Fibroblast of skin of right quadriceps (primary cell): ENCODE measurements around the gene SRXN1.

Source experiments
- DNase-seq: peaks from one replicate; pipeline ENCODE4 v3.0.0-alpha.2; 2013

The SRXN1 gene

GRCh38 chr20:634148-634925 lies 18.7 kb downstream of the SRXN1 start:
- DNase-seq: no peak

GRCh38 chr20:631101-631500 lies 21.9 kb downstream of the SRXN1 start:
- DNase-seq: no peak

- DNase-seq: no peak
Measured at GRCh38 chr20:626579-626978, 26.4 kb downstream of the SRXN1 start.

DNA sequence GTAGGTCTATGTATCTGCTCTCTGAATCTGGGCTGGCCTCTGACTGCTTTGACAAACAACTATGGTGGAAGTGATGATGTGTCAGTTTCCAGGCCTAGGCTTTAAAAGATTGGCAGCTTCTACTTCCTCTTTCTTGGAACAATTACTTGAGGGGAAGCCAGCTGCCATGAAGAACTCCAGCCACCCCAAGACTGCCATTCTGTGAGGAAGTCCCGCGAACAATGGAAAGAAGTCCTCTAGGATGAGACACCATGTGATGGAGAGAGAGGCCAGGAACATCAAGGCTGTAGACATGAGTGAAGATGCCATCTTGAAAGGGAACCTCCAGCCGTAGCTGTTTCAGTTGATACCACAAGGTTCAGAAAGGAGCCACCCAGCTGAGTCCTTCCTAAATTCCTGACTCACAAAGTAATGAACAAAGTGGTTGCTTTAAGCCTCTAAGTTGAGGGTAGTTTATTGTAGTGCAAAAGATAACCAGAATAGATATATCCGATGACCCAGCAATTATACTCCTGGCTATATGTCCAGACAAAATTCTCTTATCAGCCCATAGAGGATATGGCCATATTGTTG lies 27.6 kb downstream of the SRXN1 start:
- no peak for DNase-seq

DNA sequence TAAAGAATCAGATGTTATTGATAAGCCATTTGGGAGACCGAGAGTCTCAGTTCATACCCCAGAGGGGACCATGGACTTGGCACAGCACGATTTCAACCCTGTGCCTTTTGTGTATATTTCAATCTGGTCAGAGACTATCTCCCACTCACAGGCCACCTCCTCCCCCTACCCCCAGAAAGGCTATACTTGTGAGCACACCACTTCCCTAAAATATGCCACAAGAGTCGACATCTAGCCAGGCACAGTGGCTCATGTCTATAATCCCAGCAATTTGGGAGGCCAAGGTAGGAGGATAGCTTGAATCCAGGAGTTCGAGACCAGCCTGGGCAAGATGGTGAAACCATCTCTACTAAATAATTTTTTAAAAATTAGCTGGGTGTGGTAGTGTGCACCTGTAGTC lies 29.3 kb downstream of the SRXN1 start:
- DNase-seq: no peak

GRCh38 chr20:623021-623420 lies 30.0 kb downstream of the SRXN1 start:
- no peak for DNase-seq

DNA sequence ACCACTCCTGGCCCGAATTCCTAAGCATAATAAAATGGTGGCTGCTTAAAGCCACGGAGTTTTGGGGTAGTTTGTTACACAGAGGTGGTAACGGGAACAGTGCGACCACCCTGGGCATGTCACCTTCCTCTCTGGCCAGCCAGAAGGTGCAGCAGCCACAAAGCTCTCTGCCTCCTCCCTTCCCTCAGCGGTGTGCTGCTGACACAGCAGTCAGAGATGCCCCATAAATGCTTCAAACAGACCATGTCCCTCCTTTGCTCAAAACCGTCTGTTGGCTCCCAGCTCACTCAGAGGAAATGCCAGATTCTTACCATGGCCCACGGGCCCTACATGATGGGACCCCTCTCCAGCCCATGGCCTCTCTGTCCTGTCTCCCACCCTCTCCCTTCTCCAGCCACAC lies 30.8 kb downstream of the SRXN1 start:
- no peak for DNase-seq

DNA sequence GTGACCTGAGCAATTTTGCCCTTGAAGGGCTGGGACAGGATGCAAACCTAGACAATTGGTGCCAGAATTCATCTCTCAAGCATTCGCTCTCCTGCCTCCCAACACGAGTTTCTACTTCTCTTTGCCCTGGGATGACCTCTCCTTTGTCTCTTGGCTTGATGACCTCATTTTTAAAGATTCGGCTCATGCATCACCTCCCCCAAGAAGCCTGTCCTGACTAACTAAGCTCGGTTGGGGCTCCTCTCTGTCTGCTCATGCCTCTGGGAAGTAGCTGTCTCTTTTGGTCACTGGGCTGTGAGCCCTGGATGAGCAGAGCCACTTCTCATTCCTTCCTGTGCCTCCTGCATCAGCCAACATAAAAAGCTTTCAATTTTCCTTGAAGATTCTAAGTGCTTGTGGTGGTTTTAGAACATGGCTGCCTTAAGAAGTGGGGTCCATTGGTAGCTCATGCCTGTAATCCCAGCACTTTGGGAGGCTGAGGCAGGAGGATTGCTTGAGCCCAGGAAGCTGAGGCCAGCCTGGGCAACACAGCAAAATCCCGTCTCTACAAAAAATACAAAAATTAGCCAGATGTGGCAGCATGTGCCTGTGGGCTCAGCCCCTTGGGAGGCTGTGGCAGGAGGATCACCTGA lies 31.8 kb downstream of the SRXN1 start:
- peak; percentile 21 for DNase-seq

DNA sequence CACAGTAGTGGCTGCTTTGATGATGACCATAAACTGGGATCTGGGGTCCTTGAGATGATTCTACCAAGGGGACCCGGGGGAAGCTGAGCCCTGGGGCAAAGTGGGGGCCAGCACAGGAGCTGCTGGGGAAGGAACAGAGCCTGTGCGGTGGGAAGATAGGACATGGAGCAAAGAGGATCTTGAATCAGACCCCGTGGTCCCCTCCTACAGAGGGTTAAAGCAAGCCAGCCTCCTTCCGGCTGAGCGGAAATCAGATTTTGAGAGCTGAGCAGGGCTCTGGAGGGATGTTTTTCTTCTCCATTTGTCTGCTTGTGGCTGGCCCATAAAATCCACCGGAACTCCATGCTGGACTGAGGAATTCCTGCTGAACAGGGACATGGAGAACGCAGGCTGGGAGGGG lies 32.8 kb downstream of the SRXN1 start:
- no peak for DNase-seq

- DNase-seq: no peak
Measured at GRCh38 chr20:618980-619379, 34.0 kb downstream of the SRXN1 start.

DNA sequence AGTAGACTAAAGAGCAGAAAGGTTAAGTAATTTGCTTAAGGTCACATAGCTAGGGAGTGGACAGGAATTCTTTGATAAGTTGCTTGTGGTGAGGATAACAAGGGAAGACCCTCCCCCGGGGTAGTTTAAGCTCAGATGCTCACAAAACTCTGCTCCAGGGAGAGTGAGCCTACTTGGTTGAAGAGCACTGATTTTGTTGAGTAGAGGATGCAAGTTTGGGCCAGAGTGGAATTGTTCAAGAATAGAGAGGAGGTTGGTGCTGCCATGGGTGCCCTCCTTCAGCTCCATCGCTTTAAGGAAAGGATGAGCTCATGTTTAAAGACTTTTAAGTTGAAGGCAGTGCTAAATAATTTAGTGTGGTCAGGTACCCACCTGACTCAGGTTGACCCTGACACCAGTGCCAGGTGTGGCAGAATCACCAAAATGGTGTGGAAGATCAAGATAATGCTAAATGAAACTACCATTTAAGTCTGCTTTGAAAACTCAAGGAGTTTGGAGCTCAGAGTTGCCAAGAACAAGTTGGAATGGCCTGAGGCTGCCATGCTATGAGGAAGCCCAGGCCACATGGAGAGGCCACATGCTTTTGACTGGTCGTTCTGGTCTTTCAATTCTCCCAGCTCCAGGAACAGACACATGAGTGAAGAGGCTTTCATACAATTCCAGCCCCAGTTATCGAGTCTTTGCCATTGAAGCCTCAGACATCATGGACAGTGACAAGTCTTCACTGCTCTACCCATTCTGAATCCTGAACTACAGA lies 34.9 kb downstream of the SRXN1 start:
- no peak for DNase-seq

- DNase-seq: no peak
Measured at GRCh38 chr20:615514-615913, 37.5 kb downstream of the SRXN1 start.

DNA sequence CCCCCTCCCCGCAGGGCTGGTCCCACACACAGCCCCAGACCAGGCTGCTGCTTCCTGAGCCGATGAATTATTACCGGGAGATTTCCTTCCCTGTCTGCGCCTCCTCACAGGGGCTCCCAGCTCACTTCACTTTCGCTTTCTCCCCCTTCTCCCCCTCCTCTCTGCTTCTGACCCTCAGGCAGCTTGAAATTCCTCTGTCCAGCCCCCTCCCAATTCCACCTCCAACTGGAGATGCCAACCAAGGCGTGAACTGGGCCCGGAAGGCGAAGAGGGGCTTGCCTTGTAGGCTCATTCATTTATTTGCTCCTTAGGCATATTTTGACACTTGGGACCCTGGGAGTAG lies 41.2 kb downstream of the SRXN1 start:
- no peak for DNase-seq

GRCh38 chr20:611047-611842 lies 41.8 kb downstream of the SRXN1 start:
- DNase-seq: no peak

- peak; percentile 24 for DNase-seq
Measured at GRCh38 chr20:610130-611046, 42.6 kb downstream of the SRXN1 start, which contains the start of gene TCF15. TSS of gene TCF15 (minus strand) at chr20:610309. CDS start at chr20:610237, 72 bp downstream.

- no peak for DNase-seq
Measured at GRCh38 chr20:609371-609964, 43.5 kb downstream of the SRXN1 start.

- no peak for DNase-seq
Measured at GRCh38 chr20:608970-609369, 44.0 kb downstream of the SRXN1 start.

DNA sequence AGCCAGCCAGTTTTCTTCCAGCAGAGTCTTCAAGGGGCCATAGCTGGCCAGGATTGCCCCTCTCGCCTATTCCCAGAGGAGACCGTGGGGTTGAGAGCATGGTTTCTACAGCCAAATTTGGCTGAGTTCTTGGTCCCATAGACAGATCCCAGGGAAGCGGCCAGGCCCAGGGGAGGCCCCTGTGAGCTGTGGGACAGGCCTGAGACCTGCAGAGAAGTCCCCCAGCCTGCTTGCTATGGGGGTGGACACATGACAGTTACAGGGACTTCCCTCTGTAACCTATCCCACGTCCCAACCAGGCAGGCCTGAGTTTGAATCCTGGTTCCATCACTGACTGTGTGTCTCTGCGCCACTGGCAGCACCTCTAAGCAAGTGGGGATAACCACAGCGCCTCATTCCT lies 45.5 kb downstream of the SRXN1 start:
- no peak for DNase-seq

- DNase-seq: no peak
Measured at GRCh38 chr20:605237-605636, 47.8 kb downstream of the SRXN1 start.

- no peak for DNase-seq
Measured at GRCh38 chr20:603116-603640, 49.8 kb downstream of the SRXN1 start.
